H9 (cell line): ENCODE results near the gene ATP13A2. TPM values are rescaled to one million over a fixed set of nuclear protein-coding genes. Genes with fewer than 3 reads are reported as not detected.

Experiments used
- DNase-seq: peaks from one replicate; pipeline ENCODE4 v3.0.0-alpha.2; 2017
- H2AFZ ChIP-seq: one replicate; pipeline ENCODE4 v1.6.1; 2013; ENCODE audit warnings: mild to moderate bottlenecking, low read length, control low read depth, moderate library complexity
- H2AK5ac ChIP-seq: 2 replicates; pipeline ENCODE4 v1.6.1; 2013; ENCODE audit warnings: low read length, control low read depth, mixed read lengths; ENCODE audit not compliant: insufficient read length
- H2BK120ac ChIP-seq: one replicate; pipeline ENCODE4 v1.6.1; 2013; ENCODE audit warnings: low read depth, mild to moderate bottlenecking, low read length, control low read depth, inconsistent platforms; ENCODE audit not compliant: poor library complexity, severe bottlenecking
- H2BK12ac ChIP-seq: 2 replicates; pipeline ENCODE4 v1.6.1; 2013; ENCODE audit warnings: low read length, control low read depth, mixed read lengths, low read depth; ENCODE audit not compliant: insufficient read length
- H2BK15ac ChIP-seq: 2 replicates; pipeline ENCODE4 v1.6.1; 2013; ENCODE audit warnings: low read depth, low read length, control low read depth
- H2BK20ac ChIP-seq: one replicate; pipeline ENCODE4 v1.6.1; 2013; ENCODE audit warnings: low read depth, mild to moderate bottlenecking, low read length, control low read depth, inconsistent platforms; ENCODE audit not compliant: poor library complexity, severe bottlenecking
- H2BK5ac ChIP-seq: 2 replicates; pipeline ENCODE4 v1.6.1; 2013; ENCODE audit warnings: low read length, control low read depth, mixed read lengths; ENCODE audit not compliant: insufficient read length
- H3K14ac ChIP-seq: 2 replicates; pipeline ENCODE4 v1.6.1; 2013; ENCODE audit warnings: low read length, control low read depth; ENCODE audit not compliant: insufficient read depth
- H3K18ac ChIP-seq: 2 replicates; pipeline ENCODE4 v1.6.1; 2013; ENCODE audit warnings: low read depth, mild to moderate bottlenecking, mixed read lengths, low read length, control low read depth; ENCODE audit not compliant: insufficient read length
- H3K23ac ChIP-seq: 2 replicates; pipeline ENCODE4 v1.6.1; 2013; ENCODE audit warnings: low read length, control low read depth, mixed read lengths, low read depth; ENCODE audit not compliant: insufficient read length
- H3K23me2 ChIP-seq: 2 replicates; pipeline ENCODE4 v1.6.1; 2013; ENCODE audit warnings: low read depth, mild to moderate bottlenecking, mixed read lengths, low read length, control low read depth; ENCODE audit not compliant: insufficient read length, poor library complexity, severe bottlenecking
- H3K27ac ChIP-seq: 2 replicates; pipeline ENCODE4 v1.5.1; 2013; ENCODE audit warnings: low read length, control low read depth, mixed read lengths, low read depth; ENCODE audit not compliant: insufficient read length
- H3K27me3 ChIP-seq: 2 replicates; pipeline ENCODE4 v1.6.1; 2013; ENCODE audit warnings: low read length, control low read depth, inconsistent platforms; ENCODE audit not compliant: insufficient read depth
- H3K4ac ChIP-seq: 2 replicates; pipeline ENCODE4 v1.6.1; 2013; ENCODE audit warnings: low read depth, mild to moderate bottlenecking, control low read depth, inconsistent platforms, low read length, moderate library complexity
- H3K4me1 ChIP-seq: 2 replicates; pipeline ENCODE4 v1.6.1; 2013; ENCODE audit warnings: low read length, control low read depth, inconsistent platforms; ENCODE audit not compliant: insufficient read depth
- H3K4me2 ChIP-seq: 2 replicates; pipeline ENCODE4 v1.6.1; 2013; ENCODE audit warnings: low read length, control low read depth, mixed read lengths; ENCODE audit not compliant: insufficient read length, insufficient read depth
- H3K56ac ChIP-seq: 2 replicates; pipeline ENCODE4 v1.6.1; 2013; ENCODE audit warnings: low read depth, mild to moderate bottlenecking, mixed read lengths, low read length, control low read depth; ENCODE audit not compliant: insufficient read length
- H3K79me1 ChIP-seq: 2 replicates; pipeline ENCODE4 v1.6.1; 2013; ENCODE audit warnings: low read depth, mild to moderate bottlenecking, moderate library complexity, low read length, control low read depth, inconsistent platforms; ENCODE audit not compliant: insufficient read depth, poor library complexity, severe bottlenecking
- H3K79me2 ChIP-seq: 2 replicates; pipeline ENCODE4 v1.6.1; 2013; ENCODE audit warnings: low read length, control low read depth, inconsistent platforms; ENCODE audit not compliant: insufficient read depth
- H3K9ac ChIP-seq: 2 replicates; pipeline ENCODE4 v1.6.1; 2013; ENCODE audit warnings: low read length, control low read depth, mixed read lengths; ENCODE audit not compliant: insufficient read length; ENCODE audit errors: extremely low read depth
- H3K9me3 ChIP-seq: one replicate; pipeline ENCODE4 v1.6.1; 2013; ENCODE audit warnings: low read depth, low read length, inconsistent platforms; ENCODE audit not compliant: control insufficient read depth
- H3T11ph ChIP-seq: one replicate; pipeline ENCODE4 v1.6.1; 2013; ENCODE audit warnings: mild to moderate bottlenecking, low read length, control low read depth, inconsistent platforms
- H4K20me1 ChIP-seq: one replicate; pipeline ENCODE4 v1.6.1; 2013; ENCODE audit not compliant: control insufficient read depth, insufficient read length, insufficient read depth
- H4K5ac ChIP-seq: 2 replicates; pipeline ENCODE4 v1.6.1; 2013; ENCODE audit warnings: low read depth, mild to moderate bottlenecking, mixed read lengths, low read length, control low read depth; ENCODE audit not compliant: insufficient read length
- H4K8ac ChIP-seq: replicated peaks from 2 replicates; pipeline ENCODE4 v1.6.1; 2013; ENCODE audit warnings: low read length, control low read depth, mixed read lengths, low read depth; ENCODE audit not compliant: insufficient read length
- H4K91ac ChIP-seq: 2 replicates; pipeline ENCODE4 v1.6.1; 2013; ENCODE audit warnings: low read depth, mild to moderate bottlenecking, moderate library complexity, mixed read lengths, low read length, control low read depth; ENCODE audit not compliant: insufficient read length
- H3K27ac Mint-ChIP-seq, 3 experiments: 2 replicates in 2 of 3; 3 replicates in 1 of 3; pipeline ENCODE4 v1.8.0; 2020 to 2021; ENCODE audit warnings: mixed read lengths in 3 of 3, mild to moderate bottlenecking in 1 of 3, moderate library complexity in 1 of 3
- H3K27me3 Mint-ChIP-seq: 2 replicates; pipeline ENCODE4 v1.8.0; 2021; ENCODE audit warnings: low read depth, mild to moderate bottlenecking, moderate library complexity, mixed read lengths
- H3K36me3 Mint-ChIP-seq, 3 experiments: 2 replicates in 2 of 3; 3 replicates in 1 of 3; pipeline ENCODE4 v1.8.0; 2020 to 2021; ENCODE audit warnings: low read depth in 3 of 3, mixed read lengths in 3 of 3; ENCODE audit not compliant: insufficient read depth in 1 of 3
- H3K4me1 Mint-ChIP-seq, 2 experiments: 2 replicates each; pipeline ENCODE4 v1.8.0; 2020; ENCODE audit warnings: mixed read lengths in 2 of 2
- H3K4me3 Mint-ChIP-seq, 2 experiments: 2 replicates in 1 of 2; 3 replicates in 1 of 2; pipeline ENCODE4 v1.8.0; 2020 to 2021; ENCODE audit warnings: mild to moderate bottlenecking in 2 of 2, mixed read lengths in 2 of 2, moderate library complexity in 1 of 2
- H3K9me3 Mint-ChIP-seq, 2 experiments: 2 replicates in 1 of 2; 3 replicates in 1 of 2; pipeline ENCODE4 v1.8.0; 2020; ENCODE audit warnings: mild to moderate bottlenecking in 2 of 2, mixed read lengths in 2 of 2, moderate library complexity in 1 of 2
- WGBS: extraction: QIAGEN DNeasy Blood & Tissue Kit; methylation state at CpG from one replicate; pipeline ENCODE4 v1.1.7; 2013; ENCODE audit warnings: missing lambda C conversion rate, low lambda C conversion rate, mixed read lengths; ENCODE audit not compliant: insufficient read length; ENCODE audit errors: extremely low coverage; 5-methylcytosine and 5-hydroxymethylcytosine counted together
- total RNA-seq: library from RNA; stranded (reverse); gene quantifications from 2 replicates; pipeline ENCODE4 v1.2.1, GENCODE V29; 2021
- TF ChIP-seq, protein P1 (sequence below): fragments of 200-600 bp; sonication (generic); conservative IDR thresholded peaks from 3 replicates; pipeline ENCODE4 v1.8.0; 2021; ENCODE audit warnings: antibody characterized with exemption, mild to moderate bottlenecking

ATP13A2 gene
- total RNA-seq, 1 experiment from 2014 or later = 53.6 TPM

DNA sequence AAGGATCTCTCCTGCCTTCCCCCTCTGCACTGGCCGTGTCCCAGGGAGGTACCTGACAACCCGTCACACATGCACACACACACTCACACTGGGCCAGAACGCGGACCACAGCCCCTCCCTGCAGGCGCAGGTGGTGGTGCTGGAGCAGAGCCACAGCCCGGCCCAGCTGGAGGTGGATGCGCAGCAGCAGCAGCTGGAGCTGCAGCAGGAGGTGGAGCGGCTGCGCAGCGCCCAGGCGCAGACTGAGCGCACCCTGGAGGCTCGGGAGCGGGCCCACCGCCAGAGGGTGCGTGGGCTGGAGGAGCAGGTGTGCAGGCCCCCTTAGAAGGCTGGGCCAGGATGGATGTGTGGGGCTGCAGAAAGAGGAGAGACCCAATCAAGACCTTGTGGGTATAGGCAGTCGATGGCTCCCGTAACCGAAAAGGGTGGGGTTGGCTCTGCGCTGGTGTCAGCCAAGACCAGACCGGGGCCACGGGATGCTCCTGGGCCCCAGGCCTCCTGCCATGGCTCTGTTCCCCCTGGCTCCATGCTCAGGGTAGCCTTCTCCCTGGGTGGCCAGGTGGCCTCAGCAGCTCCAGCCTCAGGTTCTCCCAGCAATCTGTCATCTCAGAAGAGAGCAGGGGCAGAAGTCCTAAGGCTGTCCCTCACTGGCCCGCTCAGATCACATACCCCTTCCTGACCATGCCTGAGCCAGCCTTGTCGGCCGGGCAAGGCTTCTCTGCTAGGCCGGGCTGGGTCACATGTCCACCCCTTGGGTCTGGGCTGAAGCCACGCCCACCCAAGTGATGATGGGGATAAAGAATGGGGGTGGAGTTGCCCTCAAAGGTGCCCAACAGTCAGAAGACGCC, 40.2 kb downstream of the ATP13A2 start:
- Histone ChIP-seq H4K20me1 (no peaks in the 10 kb centered on the region), H2BK20ac (no peak overlapping the region), H3K9me3 (no peaks in the 10 kb centered on the region), H3K79me2 (no peaks in the 10 kb centered on the region), H3K9ac (no peak overlapping the region), H3K27me3 (no peaks in the 10 kb centered on the region), H3K23ac (no peak overlapping the region), H3K4ac (no peak overlapping the region), H4K8ac (no peak overlapping the region), H3K23me2 (no peaks in the 10 kb centered on the region), H3K27ac (no peak overlapping the region), H2AFZ (no peak overlapping the region), H2AK5ac (no peak overlapping the region), H4K5ac (no peak overlapping the region), H3T11ph (no peak overlapping the region), H4K91ac (no peak overlapping the region), H2BK15ac (no peak overlapping the region), H3K56ac (no peak overlapping the region), H3K4me2 (no peak overlapping the region), H3K14ac (no peak overlapping the region), H2BK12ac (no peak overlapping the region), H2BK5ac (no peak overlapping the region), H3K4me1 (no peaks in the 10 kb centered on the region), H2BK120ac (no peak overlapping the region), H3K18ac (no peak overlapping the region), H3K79me1 (no peaks in the 10 kb centered on the region)
- H3K27ac Mint-ChIP-seq = peak overlapping the region in 1 of 3 experiments; percentile 72; a peak in 2 of 7 replicates
- no CpG with 5 or more reads among the region's 28 CpGs for WGBS
- H3K36me3 Mint-ChIP-seq = peaks cover 11 to 52% (median 36%) of the 10 kb centered on the region in 3 experiments
- H3K9me3 Mint-ChIP-seq = no peaks in the 10 kb centered on the region
- TF ChIP-seq, protein P1, sequence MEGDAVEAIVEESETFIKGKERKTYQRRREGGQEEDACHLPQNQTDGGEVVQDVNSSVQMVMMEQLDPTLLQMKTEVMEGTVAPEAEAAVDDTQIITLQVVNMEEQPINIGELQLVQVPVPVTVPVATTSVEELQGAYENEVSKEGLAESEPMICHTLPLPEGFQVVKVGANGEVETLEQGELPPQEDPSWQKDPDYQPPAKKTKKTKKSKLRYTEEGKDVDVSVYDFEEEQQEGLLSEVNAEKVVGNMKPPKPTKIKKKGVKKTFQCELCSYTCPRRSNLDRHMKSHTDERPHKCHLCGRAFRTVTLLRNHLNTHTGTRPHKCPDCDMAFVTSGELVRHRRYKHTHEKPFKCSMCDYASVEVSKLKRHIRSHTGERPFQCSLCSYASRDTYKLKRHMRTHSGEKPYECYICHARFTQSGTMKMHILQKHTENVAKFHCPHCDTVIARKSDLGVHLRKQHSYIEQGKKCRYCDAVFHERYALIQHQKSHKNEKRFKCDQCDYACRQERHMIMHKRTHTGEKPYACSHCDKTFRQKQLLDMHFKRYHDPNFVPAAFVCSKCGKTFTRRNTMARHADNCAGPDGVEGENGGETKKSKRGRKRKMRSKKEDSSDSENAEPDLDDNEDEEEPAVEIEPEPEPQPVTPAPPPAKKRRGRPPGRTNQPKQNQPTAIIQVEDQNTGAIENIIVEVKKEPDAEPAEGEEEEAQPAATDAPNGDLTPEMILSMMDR = no peak
- no peaks in the 10 kb centered on the region for H3K27me3 Mint-ChIP-seq
- H3K4me1 Mint-ChIP-seq = peaks cover 12 to 29% of the 10 kb centered on the region in 2 experiments
- H3K4me3 Mint-ChIP-seq = no peak overlapping the region
- DNase-seq = peak; percentile 75
